NCI-H2029 (cell line): ENCODE measurements around the gene FSD2.
"Not testable (repeated sequence)": the region's sequence is repeated elsewhere in the genome, so short reads cannot be mapped to it uniquely, and the experiment has no call there.

Experiments
- DNase-seq: peaks from one replicate; lab custom pipeline; 2025; lab: John Stamatoyannopoulos, UW

Gene FSD2

DNA sequence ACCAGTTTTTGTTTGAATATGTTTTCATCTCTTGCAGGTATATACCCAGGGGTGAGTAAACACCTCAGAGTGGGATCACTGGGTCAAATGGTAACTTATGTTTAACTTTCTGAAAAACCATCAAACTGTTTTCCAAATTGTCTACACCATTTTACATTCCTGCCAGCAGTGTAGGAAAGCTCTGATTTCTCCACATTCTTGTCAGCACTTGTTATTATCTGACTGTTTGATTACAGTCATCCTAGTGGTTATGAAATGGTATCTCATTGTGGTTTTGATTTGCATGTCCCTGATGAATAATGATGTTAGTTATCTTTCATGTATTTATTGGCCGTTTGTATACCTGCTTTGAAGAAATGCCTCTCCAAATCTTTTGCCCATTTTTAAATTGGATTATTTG is 13.8 kb downstream of the FSD2 start:
- no peak for DNase-seq

- no peak for DNase-seq
Observed at GRCh38 chr15:82790321-82790720, 15.5 kb downstream of the FSD2 start.

- no peak for DNase-seq
Observed at GRCh38 chr15:82789491-82789890, 16.4 kb downstream of the FSD2 start.

- no peak for DNase-seq
Observed at GRCh38 chr15:82788496-82788895, 17.4 kb downstream of the FSD2 start.

DNA sequence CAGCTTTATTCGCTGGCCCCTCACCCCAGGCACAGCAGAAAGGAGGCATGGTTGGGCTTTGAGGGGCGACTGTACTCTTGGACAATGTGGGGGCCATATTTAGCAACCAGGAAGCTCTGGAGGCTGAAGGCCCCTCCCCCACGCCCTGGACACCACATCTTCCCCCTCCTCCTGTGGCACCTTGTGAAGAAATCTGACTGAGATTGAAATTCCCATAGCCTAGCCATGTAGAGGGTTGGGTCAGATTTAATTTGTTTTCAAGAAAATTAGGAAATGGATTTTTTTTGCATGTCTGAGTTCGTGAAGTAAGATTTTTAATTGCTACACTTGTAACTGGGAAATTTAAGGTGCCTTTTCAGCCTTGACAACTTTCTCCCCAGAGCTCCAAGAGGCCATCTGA is 24.5 kb downstream of the FSD2 start:
- DNase-seq = no peak

DNA sequence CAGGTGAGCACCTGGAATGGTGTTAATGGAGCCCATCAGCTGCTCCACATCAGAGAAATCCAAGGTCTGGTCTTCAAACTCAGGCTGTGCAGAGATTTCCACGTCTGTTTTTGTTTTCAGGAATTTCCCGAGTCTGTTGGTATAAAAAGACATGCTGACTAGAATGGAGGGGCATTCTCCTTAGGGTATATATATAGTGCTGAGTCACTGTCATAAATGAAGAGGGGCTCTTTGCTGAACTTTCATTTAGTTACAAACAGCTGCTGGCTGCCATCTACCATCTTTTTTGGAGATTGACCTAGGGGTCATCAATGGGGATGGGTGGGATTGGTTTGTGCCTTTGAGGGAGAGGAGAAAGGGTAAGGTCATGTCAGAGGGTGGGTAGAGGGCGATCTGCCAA is 27.1 kb downstream of the FSD2 start:
- no peak for DNase-seq

GRCh38 chr15:82774496-82774895 is 31.4 kb downstream of the FSD2 start:
- DNase-seq = no peak

DNA sequence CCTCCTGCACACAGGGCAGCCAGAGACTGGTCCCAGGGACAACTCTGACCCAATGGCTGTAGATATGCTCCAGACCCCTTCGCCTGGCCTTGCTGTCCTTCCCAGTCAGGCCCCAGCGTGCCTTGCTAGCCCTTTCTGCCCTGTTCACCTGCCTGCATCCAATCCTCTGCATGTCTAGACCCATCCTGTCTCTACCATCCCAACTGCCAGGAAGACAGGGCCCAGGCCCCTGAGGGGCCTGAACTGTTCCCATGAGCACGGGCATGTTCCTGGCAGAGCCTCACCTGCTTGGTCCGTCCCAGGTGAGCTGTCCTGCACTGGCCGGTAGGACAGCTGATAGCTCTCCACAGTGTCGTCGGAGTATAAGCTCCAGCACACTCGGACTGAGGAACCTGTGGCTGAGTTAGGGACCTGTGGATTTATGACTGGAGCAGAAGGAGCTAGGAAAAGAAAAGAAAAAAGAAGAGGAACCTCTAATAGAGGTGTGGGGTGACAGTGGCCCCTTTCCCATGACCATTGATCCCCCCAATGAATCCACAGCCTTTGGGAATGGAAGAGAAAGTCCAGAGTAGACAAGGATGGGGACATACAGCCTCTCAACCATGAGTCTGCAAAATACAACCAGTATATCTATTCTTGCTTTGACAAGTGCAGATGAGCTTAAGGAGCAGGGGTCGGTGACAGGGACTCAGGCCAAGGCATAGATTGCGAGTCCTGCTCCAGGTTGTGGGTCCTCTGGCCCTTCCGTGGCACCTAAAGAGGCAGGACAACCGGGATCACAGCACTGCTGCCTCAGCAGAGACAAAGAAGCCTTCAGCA is 33.9 kb downstream of the FSD2 start:
- DNase-seq = no peak

GRCh38 chr15:82768414-82769054 is 37.3 kb downstream of the FSD2 start:
- no peak for DNase-seq

DNA sequence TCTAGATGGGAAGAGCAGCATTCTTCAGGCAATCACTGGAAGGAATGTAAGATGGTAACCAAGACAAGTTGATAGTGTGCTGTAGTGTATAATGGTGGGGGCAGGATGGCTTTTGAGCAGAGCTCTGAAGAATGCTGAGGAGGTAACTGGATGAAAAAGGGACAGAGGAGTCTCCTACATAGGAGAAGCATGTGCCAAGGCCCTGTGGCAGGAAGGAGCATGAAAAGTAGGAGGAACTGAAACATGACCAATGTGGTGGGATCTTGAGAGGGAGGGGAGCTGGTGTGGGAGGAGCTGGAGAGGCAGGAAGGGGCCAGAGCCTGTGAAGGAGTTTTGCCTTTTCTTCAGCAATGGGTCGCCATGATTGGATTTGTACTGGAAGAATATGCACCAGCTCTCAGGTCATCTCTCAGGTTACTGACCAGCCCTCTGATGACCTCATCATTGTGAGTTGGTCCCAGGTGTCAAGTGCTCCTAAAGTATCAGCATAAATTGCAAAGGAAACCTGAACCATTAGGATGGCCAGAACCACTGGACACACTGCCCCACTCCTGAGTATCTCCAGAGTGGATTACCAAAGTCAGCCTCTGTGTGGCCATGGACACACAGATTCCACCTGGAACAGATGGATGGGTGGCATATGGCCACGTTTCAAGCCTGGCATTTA is 38.6 kb downstream of the FSD2 start:
- no peak for DNase-seq

DNA sequence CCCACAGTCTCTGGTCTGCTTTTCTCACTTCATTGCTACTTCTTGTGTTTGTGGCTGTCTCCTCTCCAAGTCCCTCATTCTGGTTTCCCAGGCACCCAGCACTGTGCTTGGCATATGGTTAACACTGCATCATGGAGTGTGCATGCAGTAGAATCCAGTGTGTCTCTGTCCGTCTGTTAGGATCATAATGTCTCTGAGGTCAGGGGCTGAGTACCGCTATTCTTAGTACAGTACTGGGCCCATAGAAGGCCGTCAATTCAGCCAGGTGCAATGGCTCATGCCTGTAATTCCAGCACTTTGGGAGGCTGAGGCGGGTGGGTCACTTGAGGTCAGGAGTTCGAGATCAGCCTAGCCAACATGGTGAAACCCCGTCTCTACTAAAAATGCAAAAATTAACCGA is 39.7 kb downstream of the FSD2 start:
- not testable (repeated sequence) for DNase-seq

GRCh38 chr15:82764740-82765139 is 41.1 kb downstream of the FSD2 start:
- DNase-seq = no peak

- DNase-seq = no peak
Observed at GRCh38 chr15:82764117-82764490, 41.8 kb downstream of the FSD2 start.

DNA sequence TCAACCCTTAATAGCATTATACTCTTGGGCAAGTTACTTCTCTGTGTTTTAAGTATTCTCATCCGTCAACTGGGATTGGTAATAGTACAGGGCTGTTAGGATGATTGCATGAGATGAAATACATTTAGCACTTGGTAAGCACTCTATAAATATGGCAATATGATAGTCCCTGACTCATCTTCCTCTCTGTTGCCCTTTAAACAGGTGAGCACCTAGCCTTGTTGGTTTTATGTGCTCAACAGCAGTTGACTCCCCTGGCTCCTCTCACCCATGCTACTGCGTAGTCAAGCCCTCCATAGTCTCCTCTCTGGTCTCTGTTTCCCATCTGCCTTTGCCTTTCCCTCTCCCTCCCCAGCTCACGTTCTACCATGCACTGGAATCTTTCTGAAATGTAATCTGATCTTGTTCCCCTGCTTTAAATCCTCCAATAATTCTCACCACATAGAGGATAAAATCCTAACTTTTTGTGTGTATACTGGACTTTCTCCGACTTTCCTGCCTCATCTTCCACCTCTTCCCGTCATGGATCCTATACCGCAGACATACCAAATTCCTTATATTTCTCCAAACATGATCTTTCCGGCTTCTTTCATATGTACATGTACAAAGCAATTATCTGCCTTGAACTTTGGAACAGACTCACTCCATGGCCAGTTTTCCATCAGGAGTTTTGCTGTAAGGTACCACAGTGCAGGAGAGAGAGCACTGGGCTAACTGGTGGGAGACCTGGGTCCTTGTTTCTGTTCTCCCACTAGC is 42.3 kb downstream of the FSD2 start:
- DNase-seq = no peak

- no peak for DNase-seq
Observed at GRCh38 chr15:82751308-82751707, 54.6 kb downstream of the FSD2 start.

DNA sequence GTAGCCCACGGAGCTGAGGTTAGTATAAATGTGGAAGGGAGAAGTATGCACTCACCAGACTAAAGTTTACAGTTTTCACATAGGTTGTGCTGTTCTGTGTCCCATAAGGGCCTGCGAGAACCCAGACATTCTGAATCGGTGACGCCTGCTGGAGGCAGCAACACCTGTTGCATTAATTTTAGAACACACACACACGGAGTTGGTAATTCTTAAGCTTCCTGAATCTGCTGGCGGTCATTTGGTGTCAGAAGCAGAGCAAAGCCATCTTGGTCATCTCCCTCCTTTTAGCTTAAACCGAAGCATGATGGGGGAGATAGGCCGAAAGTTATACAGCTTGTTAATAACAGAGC is 55.1 kb downstream of the FSD2 start:
- DNase-seq = no peak

DNA sequence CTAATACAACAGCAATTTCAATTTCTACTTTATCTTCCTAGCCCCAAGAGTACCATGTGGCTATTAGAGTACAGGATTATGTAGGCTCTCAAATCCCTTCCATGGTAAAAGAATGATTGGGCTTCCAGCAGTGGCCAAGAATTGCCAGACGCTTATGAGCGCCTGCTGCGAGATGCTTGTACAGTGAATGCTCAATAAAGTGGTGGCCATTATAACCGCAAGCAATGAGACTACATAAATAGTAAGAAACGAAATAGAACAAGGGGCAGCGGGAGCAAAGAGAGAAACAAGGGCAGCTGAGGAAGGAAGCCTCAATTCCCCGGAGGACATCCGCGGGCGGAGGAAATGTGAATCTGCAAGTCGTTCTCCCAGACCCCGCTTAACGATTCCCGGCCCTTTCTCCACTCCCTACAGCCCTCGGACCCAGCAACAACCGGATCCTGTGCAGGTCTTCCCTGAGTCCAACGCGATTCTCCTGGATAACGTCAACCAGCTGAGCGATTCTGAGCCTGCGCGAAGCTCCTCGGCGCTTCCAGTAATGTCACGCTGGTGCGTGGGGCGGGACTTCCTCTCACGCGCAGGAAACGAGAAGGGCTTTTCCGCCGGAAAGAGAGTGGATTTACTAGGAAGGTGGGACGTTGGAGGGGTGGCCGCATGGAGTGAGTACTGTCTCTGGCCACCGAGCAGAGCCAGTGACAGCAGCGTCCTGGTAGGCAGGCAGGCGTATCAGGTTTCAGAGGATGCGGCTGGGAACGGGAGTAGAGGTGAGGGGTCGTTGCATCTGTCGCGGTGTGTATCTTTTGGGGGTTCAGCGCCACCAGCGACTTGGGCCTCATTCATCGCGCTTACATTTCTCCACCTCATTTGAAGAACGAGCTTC is 55.7 kb downstream of the FSD2 start:
- DNase-seq = peak; percentile 85

DNA sequence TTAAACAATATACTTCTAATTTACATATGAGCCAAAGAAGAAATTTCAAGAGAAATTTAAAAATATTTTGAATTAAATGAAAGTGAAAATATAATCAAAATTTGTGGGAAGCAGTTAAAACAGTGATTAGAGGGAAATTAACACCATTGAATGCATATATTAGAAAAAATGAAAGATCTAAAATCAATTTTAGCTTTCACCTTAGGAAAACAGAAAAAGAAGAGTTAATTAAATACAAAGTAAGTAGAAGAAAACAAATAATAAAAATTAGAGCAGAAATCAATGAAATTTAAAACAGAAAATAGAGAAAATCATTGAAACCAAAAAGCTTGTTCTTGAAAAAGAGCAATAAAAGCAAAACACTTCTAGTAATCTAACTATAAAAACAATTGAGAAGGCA is 57.6 kb downstream of the FSD2 start:
- DNase-seq = no peak

DNA sequence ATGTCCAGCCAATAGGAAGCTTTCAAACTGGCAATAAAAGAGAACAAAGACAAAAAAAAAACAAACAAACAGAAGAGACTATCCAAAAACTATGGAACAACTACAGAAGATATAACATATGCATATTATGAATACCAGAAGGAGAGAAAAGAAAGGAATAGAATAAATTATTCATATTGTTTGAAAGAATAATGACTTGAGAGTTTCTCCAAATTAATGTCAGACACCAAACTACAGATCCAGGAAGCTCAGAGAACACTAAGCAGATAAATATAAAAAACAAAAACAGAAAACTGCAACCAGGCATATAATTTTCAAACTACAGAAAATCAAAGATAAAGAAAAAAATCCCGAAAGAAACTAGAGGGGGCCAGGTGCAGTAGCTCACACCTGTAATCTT is 62.1 kb downstream of the FSD2 start:
- DNase-seq = no peak

DNA sequence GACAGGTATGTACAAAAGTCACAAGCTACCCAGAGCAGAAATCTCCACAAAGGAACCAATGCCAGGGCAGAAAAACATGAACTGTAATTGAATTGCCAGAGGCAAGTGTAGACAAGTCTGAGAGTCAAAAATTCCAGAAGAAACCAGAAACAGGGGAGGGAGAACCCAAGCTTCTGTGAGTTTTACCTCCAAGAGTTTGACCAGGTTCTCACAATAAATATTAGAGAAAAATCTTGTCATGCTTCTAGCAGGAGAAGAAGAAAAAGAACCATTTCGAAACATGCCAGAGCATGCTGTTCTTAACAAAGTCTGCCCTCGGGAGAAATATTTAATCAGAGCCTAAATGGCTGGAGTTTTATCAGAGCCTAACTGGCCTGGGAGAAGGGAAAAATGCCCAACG is 63.7 kb downstream of the FSD2 start:
- DNase-seq = no peak

- DNase-seq = no peak
Observed at GRCh38 chr15:82739086-82739485, 66.8 kb downstream of the FSD2 start.

- no peak for DNase-seq
Observed at GRCh38 chr15:82737975-82738374, 67.9 kb downstream of the FSD2 start.
